NB4 (cell line): ENCODE results near the gene SLC4A2.

Experiments used
- DNase-seq: peaks from one replicate; pipeline ENCODE4 v3.0.0; 2010; ENCODE audit warnings: low read depth
- H3K4me3 ChIP-seq: one replicate; pipeline ENCODE4 v1.5.1; 2011; ENCODE audit warnings: mild to moderate bottlenecking, low read depth, low read length, moderate library complexity
- CTCF ChIP-seq: IDR thresholded peaks from one replicate; pipeline ENCODE4 v1.5.1; 2012; ENCODE audit warnings: low read depth, low read length
- MAX ChIP-seq: IDR thresholded peaks from 2 replicates; pipeline ENCODE4 v1.6.1; 2011; ENCODE audit warnings: low read depth, low read length
- MYC ChIP-seq: IDR thresholded peaks from 2 replicates; pipeline ENCODE4 v1.6.1; 2011; ENCODE audit warnings: low read depth, low read length
- POLR2A ChIP-seq: IDR thresholded peaks from 2 replicates; pipeline ENCODE4 v1.6.1; 2011; ENCODE audit warnings: mild to moderate bottlenecking; ENCODE audit not compliant: insufficient read length; ENCODE audit errors: extremely low read depth

Gene SLC4A2

GRCh38 chr7:151028131-151028947, 31.1 kb upstream of the SLC4A2 start, which contains the start of gene ABCB8:
TSS of gene ABCB8 (plus strand) at chr7:151028450. CDS start at chr7:151028516, 66 bp downstream.
- peak within 1 kb of the TSS; percentile 93 for H3K4me3 ChIP-seq
- TF ChIP-seq CTCF, result peak; percentile 47
- TF ChIP-seq POLR2A, result no peak
- peak; percentile 78; the same call in 1 of the 2 replicates for TF ChIP-seq MYC
- TF ChIP-seq MAX, result peak; percentile 62
- peak; percentile 100 for DNase-seq

GRCh38 chr7:151028948-151029501, 30.4 kb upstream of the SLC4A2 start:
- no peak for TF ChIP-seq MAX
- no peak for TF ChIP-seq POLR2A
- TF ChIP-seq MYC, result no peak
- no peak for TF ChIP-seq CTCF
- H3K4me3 ChIP-seq, result peak overlapping the region; percentile 93
- DNase-seq, result no peak

GRCh38 chr7:151031011-151031410, 28.4 kb upstream of the SLC4A2 start:
- no peak overlapping the region for H3K4me3 ChIP-seq
- no peak for DNase-seq
- TF ChIP-seq CTCF (no peak), MAX (no peak), POLR2A (no peak), MYC (no peak)

GRCh38 chr7:151032936-151033863, 26.2 kb upstream of the SLC4A2 start:
- peak; percentile 52 for DNase-seq
- TF ChIP-seq MYC (no peak), CTCF (peak; percentile 29)
- H3K4me3 ChIP-seq, result no peak overlapping the region

GRCh38 chr7:151033864-151034249, 25.5 kb upstream of the SLC4A2 start:
- TF ChIP-seq POLR2A, result no peak
- no peak for TF ChIP-seq MAX
- TF ChIP-seq MYC, result no peak
- TF ChIP-seq CTCF, result no peak
- no peak for DNase-seq
- H3K4me3 ChIP-seq, result no peak overlapping the region
